Measurements from ENCODE around the gene SIRT7. TPM values are rescaled to one million over a fixed set of nuclear protein-coding genes. Genes with fewer than 3 reads are reported as not detected.
A peak's percentile ranks its signal among the peaks of the same experiment; 100 is the strongest.

SIRT7 gene
- polyA plus RNA-seq, 2 donors, result 64.9 to 84.0 TPM

DNA sequence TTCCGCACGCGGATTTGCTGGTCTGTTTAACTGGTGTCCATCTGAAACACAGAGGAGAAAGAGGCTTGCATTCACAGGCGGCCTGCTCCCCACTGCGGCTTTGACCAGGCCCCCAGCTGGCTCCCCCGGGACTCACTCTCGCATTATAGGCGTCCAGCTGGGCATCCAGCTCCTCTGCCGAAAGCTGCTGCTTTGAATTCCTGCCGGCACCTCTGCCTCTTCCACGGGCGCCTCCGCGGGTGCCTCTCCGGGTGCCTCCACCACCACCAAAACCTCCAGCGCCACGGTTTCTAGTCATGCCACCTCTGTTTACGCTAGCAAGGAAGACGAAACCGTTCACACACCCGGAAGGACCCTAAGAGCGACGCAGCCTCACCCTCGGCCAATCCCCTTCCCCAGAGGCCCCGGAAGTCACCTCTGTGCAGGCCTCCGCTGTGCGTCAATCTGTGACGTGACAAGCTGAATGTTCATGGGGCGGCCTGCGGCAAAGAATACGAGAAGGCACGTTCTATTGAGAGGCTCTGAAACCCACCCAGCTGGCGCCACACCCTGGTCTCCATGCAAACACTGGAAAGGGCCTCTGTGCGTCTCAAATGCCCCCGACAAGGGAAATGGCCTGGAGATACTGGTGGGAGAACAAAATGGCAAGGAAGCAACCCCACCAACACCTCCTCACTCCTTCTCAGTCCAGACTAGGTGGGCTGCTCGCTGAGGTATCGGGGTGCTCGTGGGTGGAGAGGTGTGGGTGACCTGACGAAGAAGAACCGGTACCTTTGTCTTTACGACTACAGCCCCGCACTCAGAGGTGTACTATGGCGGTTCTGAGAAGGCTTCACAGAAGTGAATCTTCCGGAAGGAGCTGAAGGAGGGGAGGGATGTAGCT lies 29.6 kb downstream of the SIRT7 start:
- no peak overlapping the region for H3K27ac ChIP-seq (ENCODE audit: low read depth in 2 of 2, low read length in 1 of 2)
- no peaks in the 10 kb centered on the region for H3K9me3 ChIP-seq (ENCODE audit: control insufficient read depth in 2 of 2, insufficient read depth in 1 of 2, low read depth in 1 of 2, low read length in 1 of 2)
- WGBS, 2 donors, result 94 to 95% methylated on average over 44 of the region's 44 CpGs
- H3K4me1 ChIP-seq (ENCODE audit: control insufficient read depth in 2 of 2, insufficient read depth in 2 of 2, low read length in 1 of 2), result peaks cover 3 to 15% of the 10 kb centered on the region in 2 donors
- peaks cover 16 to 45% of the 10 kb centered on the region in 2 donors for H3K36me3 ChIP-seq (ENCODE audit: control insufficient read depth in 2 of 2, insufficient read depth in 2 of 2, low read length in 1 of 2)
- no peaks in the 10 kb centered on the region for H3K27me3 ChIP-seq (ENCODE audit: control insufficient read depth in 1 of 2, insufficient read depth in 2 of 2, low read length in 2 of 2)
- no peak overlapping the region for H3K4me3 ChIP-seq (ENCODE audit: low read depth in 1 of 2, low read length in 2 of 2)

DNA sequence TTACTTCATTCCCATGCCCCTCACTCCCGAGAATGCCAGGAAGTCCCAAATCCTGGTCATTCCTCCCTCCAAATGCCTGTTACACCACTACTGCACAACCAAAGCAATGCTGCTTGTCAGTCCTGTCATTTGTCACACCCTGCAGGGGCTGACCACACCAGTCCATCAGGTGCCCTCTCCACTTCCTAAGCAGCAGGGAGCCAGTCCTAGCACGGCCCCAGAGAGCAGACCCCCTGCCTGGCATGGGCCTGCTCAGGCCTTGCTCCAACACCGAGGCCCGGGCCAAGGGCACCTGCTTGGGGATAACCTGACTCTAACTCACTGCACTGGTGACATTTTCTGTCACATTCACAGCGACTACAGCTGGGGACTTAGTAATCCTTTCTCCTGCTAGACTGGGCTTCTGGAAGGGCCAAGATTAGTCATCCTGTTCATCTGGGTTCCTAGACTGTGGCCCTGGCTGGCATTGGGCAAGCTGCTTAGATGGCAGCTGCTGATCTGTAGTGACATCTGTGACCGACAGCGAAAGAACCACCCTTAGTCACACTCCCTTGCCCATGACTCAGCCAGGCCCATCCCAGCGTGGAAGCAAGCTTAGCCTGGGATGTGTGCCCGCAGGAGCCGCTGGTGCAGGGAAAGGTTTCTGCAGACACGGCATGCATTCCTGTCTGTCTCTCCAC lies 32.0 kb downstream of the SIRT7 start:
- H3K4me1 ChIP-seq (ENCODE audit: control insufficient read depth in 2 of 2, insufficient read depth in 2 of 2, low read length in 1 of 2), result peaks cover 3 to 15% of the 10 kb centered on the region in 2 donors
- H3K36me3 ChIP-seq (ENCODE audit: control insufficient read depth in 2 of 2, insufficient read depth in 2 of 2, low read length in 1 of 2), result peaks cover 16 to 45% of the 10 kb centered on the region in 2 donors
- H3K9me3 ChIP-seq (ENCODE audit: control insufficient read depth in 2 of 2, insufficient read depth in 1 of 2, low read depth in 1 of 2, low read length in 1 of 2), result no peaks in the 10 kb centered on the region
- 62 to 75% methylated on average over 11 of the region's 11 CpGs for WGBS, 2 donors
- H3K27ac ChIP-seq (ENCODE audit: low read depth in 2 of 2, low read length in 1 of 2), result peak overlapping the region; percentile 85 to 93
- H3K27me3 ChIP-seq (ENCODE audit: control insufficient read depth in 1 of 2, insufficient read depth in 2 of 2, low read length in 2 of 2), result no peaks in the 10 kb centered on the region
- no peak overlapping the region for H3K4me3 ChIP-seq (ENCODE audit: low read depth in 1 of 2, low read length in 2 of 2)

DNA sequence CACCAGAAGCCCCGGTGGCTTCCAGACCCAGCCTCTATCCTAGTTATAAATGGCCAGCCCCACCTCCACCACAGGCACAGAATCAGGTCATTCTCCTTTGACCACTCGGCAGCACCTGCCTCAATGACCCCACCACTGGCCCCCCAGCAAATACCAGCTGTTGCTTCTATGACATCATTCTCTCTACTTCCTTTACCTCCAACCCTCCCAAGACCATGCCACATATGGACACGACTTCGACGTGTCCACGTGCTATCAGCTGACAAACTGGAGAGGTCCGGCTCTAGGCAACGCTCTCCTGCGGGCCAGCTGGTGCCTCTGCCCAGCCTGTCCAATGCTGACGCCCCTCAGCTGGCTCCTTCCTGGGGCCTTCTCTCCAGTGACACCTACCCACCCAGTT lies 32.5 kb downstream of the SIRT7 start:
- WGBS, 2 donors, result 81 to 89% methylated on average over 10 of the region's 10 CpGs
- H3K4me3 ChIP-seq (ENCODE audit: low read depth in 1 of 2, low read length in 2 of 2), result no peak overlapping the region
- no peaks in the 10 kb centered on the region for H3K9me3 ChIP-seq (ENCODE audit: control insufficient read depth in 2 of 2, insufficient read depth in 1 of 2, low read depth in 1 of 2, low read length in 1 of 2)
- H3K27ac ChIP-seq (ENCODE audit: low read depth in 2 of 2, low read length in 1 of 2), result peak overlapping the region; percentile 85 to 93
- H3K36me3 ChIP-seq (ENCODE audit: control insufficient read depth in 2 of 2, insufficient read depth in 2 of 2, low read length in 1 of 2), result peaks cover 16 to 45% of the 10 kb centered on the region in 2 donors
- H3K27me3 ChIP-seq (ENCODE audit: control insufficient read depth in 1 of 2, insufficient read depth in 2 of 2, low read length in 2 of 2), result no peaks in the 10 kb centered on the region
- peaks cover 3 to 15% of the 10 kb centered on the region in 2 donors for H3K4me1 ChIP-seq (ENCODE audit: control insufficient read depth in 2 of 2, insufficient read depth in 2 of 2, low read length in 1 of 2)

DNA sequence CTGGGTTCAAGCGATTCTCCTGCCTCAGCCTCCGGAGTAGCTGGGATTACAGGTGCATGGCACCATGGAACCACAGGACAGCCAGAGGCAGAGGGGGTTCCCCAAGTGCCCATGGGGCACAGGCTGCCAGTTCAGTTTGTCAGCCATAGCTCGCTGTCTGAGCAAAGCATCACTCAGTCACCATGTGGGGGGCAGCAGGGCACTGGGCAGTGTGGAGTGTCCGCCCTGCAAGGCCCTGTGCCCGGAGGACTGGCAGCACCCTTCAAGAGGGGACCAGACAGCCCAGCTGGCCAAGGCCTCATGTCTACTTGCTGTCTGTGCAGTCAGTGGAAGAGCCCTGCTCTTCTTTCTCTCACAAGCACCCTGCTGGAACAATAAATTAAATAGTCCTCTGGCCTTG lies 33.0 kb downstream of the SIRT7 start:
- H3K27ac ChIP-seq (ENCODE audit: low read depth in 2 of 2, low read length in 1 of 2), result peak overlapping the region; percentile 85 to 93
- peaks cover 16 to 45% of the 10 kb centered on the region in 2 donors for H3K36me3 ChIP-seq (ENCODE audit: control insufficient read depth in 2 of 2, insufficient read depth in 2 of 2, low read length in 1 of 2)
- H3K4me3 ChIP-seq (ENCODE audit: low read depth in 1 of 2, low read length in 2 of 2), result no peak overlapping the region
- H3K9me3 ChIP-seq (ENCODE audit: control insufficient read depth in 2 of 2, insufficient read depth in 1 of 2, low read depth in 1 of 2, low read length in 1 of 2), result no peaks in the 10 kb centered on the region
- 92 to 95% methylated on average over 5 of the region's 5 CpGs for WGBS, 2 donors
- H3K27me3 ChIP-seq (ENCODE audit: control insufficient read depth in 1 of 2, insufficient read depth in 2 of 2, low read length in 2 of 2), result no peaks in the 10 kb centered on the region
- peaks cover 0 to 13% of the 10 kb centered on the region in 2 donors for H3K4me1 ChIP-seq (ENCODE audit: control insufficient read depth in 2 of 2, insufficient read depth in 2 of 2, low read length in 1 of 2)

DNA sequence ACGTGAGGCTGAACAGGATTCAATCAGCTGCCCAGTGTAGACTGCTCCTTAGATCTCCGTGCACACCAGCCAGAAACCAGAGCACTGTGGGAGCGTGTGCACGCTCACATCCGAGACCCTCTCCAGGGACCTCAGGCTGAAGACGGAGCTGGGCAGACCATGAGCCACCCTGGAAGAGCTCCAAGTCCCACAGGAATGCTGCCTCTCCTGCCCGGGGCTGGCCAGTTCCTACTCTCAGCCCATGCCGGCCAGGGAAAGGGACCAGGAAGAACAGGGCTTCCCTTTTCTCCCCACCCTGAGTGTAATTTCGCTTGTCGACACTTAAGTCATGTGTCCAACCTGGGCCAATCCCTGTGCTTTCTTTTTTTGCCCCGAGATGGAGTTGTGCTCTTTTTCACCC lies 33.5 kb downstream of the SIRT7 start:
- Histone ChIP-seq H3K27ac (ENCODE audit: low read depth in 2 of 2, low read length in 1 of 2) (peak overlapping the region in 1 of 2 donors; percentile 44), H3K4me1 (ENCODE audit: control insufficient read depth in 2 of 2, insufficient read depth in 2 of 2, low read length in 1 of 2) (peaks cover 0 to 13% of the 10 kb centered on the region in 2 donors), H3K36me3 (ENCODE audit: control insufficient read depth in 2 of 2, insufficient read depth in 2 of 2, low read length in 1 of 2) (peaks cover 13 to 42% of the 10 kb centered on the region in 2 donors), H3K4me3 (ENCODE audit: low read depth in 1 of 2, low read length in 2 of 2) (no peak overlapping the region), H3K27me3 (ENCODE audit: control insufficient read depth in 1 of 2, insufficient read depth in 2 of 2, low read length in 2 of 2) (no peaks in the 10 kb centered on the region), H3K9me3 (ENCODE audit: control insufficient read depth in 2 of 2, insufficient read depth in 1 of 2, low read depth in 1 of 2, low read length in 1 of 2) (no peaks in the 10 kb centered on the region)
- 69 to 79% methylated on average over 11 of the region's 11 CpGs for WGBS, 2 donors

DNA sequence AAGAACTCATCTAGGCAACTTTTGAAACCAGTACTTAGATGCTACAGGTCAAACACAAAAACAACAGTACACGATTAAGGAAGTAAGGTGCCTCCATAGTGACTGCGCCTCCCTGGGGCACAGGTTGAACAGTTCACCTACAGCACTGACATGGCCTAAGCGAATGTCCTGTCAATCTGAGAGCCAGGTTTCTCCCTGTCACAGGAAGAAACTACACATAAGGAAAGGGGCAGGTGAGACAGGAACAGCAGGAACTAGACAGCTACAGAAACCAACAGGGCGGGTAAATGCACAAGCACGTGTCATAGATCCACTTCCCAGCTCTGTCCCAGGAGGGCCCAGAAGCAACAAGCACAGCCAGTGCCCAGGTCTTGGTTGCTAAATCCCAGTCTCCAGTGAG lies 38.9 kb downstream of the SIRT7 start:
- peaks cover 0 to 3% of the 10 kb centered on the region in 2 donors for H3K36me3 ChIP-seq (ENCODE audit: control insufficient read depth in 2 of 2, insufficient read depth in 2 of 2, low read length in 1 of 2)
- H3K4me3 ChIP-seq (ENCODE audit: low read depth in 1 of 2, low read length in 2 of 2), result no peak overlapping the region
- no peaks in the 10 kb centered on the region for H3K9me3 ChIP-seq (ENCODE audit: control insufficient read depth in 2 of 2, insufficient read depth in 1 of 2, low read depth in 1 of 2, low read length in 1 of 2)
- H3K27ac ChIP-seq (ENCODE audit: low read depth in 2 of 2, low read length in 1 of 2), result peak overlapping the region; percentile 82 to 93
- WGBS, 2 donors, result 72 to 77% methylated on average over 5 of the region's 5 CpGs
- no peaks in the 10 kb centered on the region for H3K27me3 ChIP-seq (ENCODE audit: control insufficient read depth in 1 of 2, insufficient read depth in 2 of 2, low read length in 2 of 2)
- no peaks in the 10 kb centered on the region for H3K4me1 ChIP-seq (ENCODE audit: control insufficient read depth in 2 of 2, insufficient read depth in 2 of 2, low read length in 1 of 2)

DNA sequence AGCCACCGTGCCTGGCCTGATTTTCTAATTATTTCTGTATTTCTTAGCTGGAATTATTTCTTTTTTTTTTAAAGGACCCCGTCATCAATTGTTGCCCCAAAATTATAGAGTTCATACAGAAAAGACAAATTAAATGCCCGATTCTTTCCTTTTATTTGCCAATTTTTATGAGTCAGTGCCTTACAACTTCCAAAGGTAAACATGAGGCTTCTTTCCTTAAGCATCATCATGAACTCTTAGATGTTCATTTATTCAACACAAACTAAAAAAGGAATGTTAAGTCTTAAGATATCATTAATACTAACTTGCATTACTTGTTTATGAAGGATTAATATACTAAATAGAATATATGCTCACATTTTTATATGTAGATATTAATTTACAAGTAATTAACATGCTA lies 39.7 kb downstream of the SIRT7 start:
- Histone ChIP-seq H3K4me3 (ENCODE audit: low read depth in 1 of 2, low read length in 2 of 2) (no peak overlapping the region), H3K36me3 (ENCODE audit: control insufficient read depth in 2 of 2, insufficient read depth in 2 of 2, low read length in 1 of 2) (peaks cover 0 to 2% of the 10 kb centered on the region in 2 donors)

DNA sequence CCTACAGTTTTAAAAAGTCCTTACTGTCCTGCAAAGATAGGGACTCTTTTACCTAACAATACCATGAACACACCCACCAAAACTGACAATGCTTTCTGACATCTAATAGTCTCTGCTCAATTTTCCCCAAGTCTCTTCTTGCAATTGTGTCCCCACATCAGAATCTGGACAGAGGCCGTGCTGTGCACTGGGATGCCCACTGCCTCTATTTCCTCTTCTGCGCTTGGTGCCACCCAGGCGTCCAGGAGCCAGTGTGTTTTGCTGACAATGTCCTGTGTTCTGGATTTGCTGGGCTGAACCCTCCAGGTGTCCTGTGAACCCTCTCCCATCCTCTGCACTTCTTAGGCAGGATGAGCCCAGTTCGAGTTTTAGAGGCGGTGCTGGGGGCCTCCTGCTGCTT lies 40.4 kb downstream of the SIRT7 start:
- WGBS, 2 donors, result 95 to 97% methylated on average over 5 of the region's 5 CpGs
- Histone ChIP-seq H3K27ac (ENCODE audit: low read depth in 2 of 2, low read length in 1 of 2) (no peak overlapping the region), H3K4me3 (ENCODE audit: low read depth in 1 of 2, low read length in 2 of 2) (no peak overlapping the region), H3K27me3 (ENCODE audit: control insufficient read depth in 1 of 2, insufficient read depth in 2 of 2, low read length in 2 of 2) (no peaks in the 10 kb centered on the region), H3K9me3 (ENCODE audit: control insufficient read depth in 2 of 2, insufficient read depth in 1 of 2, low read depth in 1 of 2, low read length in 1 of 2) (no peaks in the 10 kb centered on the region), H3K36me3 (ENCODE audit: control insufficient read depth in 2 of 2, insufficient read depth in 2 of 2, low read length in 1 of 2) (peaks cover 0 to 2% of the 10 kb centered on the region in 2 donors), H3K4me1 (ENCODE audit: control insufficient read depth in 2 of 2, insufficient read depth in 2 of 2, low read length in 1 of 2) (peaks cover 0 to 2% of the 10 kb centered on the region in 2 donors)

More for the DNA sequence above, 39.7 kb downstream of the SIRT7 start:
- Histone ChIP-seq H3K9me3 (ENCODE audit: control insufficient read depth in 2 of 2, insufficient read depth in 1 of 2, low read depth in 1 of 2, low read length in 1 of 2) (no peaks in the 10 kb centered on the region), H3K27me3 (ENCODE audit: control insufficient read depth in 1 of 2, insufficient read depth in 2 of 2, low read length in 2 of 2) (no peaks in the 10 kb centered on the region), H3K27ac (ENCODE audit: low read depth in 2 of 2, low read length in 1 of 2) (no peak overlapping the region), H3K4me1 (ENCODE audit: control insufficient read depth in 2 of 2, insufficient read depth in 2 of 2, low read length in 1 of 2) (no peaks in the 10 kb centered on the region)
- 77 to 89% methylated on average over 3 of the region's 3 CpGs for WGBS, 2 donors

DNA sequence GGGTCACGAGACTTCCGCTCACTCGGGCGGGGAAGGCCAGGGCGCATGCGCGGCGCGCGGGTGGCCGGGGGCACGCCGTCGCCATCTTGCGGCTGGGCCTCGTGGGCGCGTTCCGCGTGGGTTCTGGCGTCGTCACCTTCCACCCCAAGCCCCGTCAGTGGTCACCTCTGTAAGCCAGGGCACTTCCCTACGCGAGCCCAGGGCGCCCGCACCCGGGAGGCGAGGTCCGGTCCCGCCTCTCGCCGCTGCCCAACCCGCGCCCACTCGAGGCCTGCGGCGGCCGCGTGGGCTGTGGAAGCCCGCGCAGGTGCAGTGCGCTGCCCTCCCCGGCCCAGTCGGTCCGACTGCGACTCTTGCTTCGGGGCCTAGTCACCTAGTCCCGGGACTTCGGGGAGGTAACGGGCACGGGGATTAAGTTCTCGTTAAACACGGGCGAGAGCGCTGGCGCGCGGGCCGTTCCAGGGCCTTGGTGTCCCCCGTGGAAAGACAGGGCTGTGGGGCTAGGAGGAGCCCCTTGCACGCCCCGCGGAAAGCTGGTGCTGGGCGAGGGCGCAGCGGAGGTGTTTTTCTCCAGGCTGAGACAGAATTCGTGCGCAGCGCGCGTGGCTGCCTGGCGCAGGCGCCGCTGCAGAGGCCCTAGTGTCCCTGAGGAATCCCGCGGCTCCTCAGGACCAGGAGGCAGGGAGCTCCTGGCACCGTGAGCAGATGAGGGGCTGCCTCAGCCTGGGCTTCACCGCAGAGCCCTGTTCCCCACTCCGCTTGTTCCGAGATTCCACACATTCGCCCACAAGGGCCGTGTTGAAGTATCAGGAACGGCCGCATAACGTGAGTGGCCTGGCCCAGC lies 46.4 kb downstream of the SIRT7 start:
- Histone ChIP-seq H3K4me1 (ENCODE audit: control insufficient read depth in 2 of 2, insufficient read depth in 2 of 2, low read length in 1 of 2) (peaks cover 3 to 19% of the 10 kb centered on the region in 2 donors), H3K9me3 (ENCODE audit: control insufficient read depth in 2 of 2, insufficient read depth in 1 of 2, low read depth in 1 of 2, low read length in 1 of 2) (no peaks in the 10 kb centered on the region), H3K27ac (ENCODE audit: low read depth in 2 of 2, low read length in 1 of 2) (peak overlapping the region; percentile 98), H3K4me3 (ENCODE audit: low read depth in 1 of 2, low read length in 2 of 2) (peak overlapping the region; percentile 81 to 95), H3K36me3 (ENCODE audit: control insufficient read depth in 2 of 2, insufficient read depth in 2 of 2, low read length in 1 of 2) (peaks cover 8 to 21% of the 10 kb centered on the region in 2 donors), H3K27me3 (ENCODE audit: control insufficient read depth in 1 of 2, insufficient read depth in 2 of 2, low read length in 2 of 2) (no peaks in the 10 kb centered on the region)
- 0 to 1% methylated on average over 64 to 86 of the region's 86 CpGs for WGBS, 2 donors

All from esophagus (tissue), 2 donors.